ENCODE data around the gene MISP.

Gene MISP

DNA sequence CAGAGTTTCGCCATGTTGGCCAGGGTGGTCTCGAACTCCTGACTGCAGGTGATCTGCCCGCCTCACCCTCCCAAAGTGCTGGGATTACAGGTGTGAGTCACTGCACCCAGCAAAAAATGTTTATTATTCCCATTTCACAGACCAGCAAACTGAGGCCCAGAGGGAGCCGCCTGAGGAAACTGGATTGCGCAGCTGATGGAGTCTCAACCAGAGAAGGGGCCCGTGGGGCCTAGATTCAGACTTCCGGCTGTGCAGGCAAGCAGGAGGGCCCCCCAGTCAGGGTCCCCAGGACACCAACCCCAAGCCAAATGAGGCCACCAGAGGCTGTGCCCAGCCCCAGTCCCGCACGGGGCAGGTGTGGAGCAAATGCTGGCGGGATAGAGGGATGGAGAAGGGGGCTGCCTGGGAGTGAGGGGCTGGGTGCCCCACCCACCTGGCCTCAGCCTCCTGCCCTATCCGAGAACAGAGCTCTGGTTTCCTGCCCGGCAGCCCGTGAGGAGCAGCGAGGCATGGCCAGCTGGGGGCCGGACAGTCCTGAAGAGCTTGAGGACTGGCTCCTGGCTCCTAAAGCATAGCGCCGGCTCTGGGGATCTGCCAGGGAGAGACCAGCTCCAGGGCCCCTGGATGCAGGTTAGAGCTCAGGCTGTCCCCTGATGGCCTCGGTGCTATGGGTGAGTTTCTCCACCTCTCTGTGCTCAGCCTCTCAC is 22.0 kb downstream of the MISP start:
- no peak for DNase-seq (ENCODE audit: low read depth in 2 of 2, low spot score in 1 of 2)

DNA sequence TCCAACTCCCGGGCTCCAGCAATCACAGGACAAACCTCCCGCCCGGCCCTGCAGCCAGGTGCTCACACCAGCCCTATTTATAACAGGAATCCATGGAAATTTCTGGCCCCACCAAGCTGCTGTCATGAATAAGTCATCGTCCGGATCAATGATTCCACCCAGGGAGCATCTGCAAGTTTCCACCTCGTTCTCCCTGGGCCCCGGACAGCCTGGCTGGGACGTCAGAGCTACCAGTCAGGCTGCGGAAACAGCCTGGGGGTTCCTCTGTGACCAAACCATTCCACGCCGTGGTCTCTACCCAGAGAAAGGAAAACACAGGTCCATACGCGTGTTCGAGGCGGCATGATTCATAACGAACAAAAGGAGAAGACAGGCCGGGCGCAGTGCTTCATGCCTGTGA is 25.6 kb downstream of the MISP start:
- DNase-seq (ENCODE audit: low read depth in 2 of 2, low spot score in 1 of 2), result no peak

DNA sequence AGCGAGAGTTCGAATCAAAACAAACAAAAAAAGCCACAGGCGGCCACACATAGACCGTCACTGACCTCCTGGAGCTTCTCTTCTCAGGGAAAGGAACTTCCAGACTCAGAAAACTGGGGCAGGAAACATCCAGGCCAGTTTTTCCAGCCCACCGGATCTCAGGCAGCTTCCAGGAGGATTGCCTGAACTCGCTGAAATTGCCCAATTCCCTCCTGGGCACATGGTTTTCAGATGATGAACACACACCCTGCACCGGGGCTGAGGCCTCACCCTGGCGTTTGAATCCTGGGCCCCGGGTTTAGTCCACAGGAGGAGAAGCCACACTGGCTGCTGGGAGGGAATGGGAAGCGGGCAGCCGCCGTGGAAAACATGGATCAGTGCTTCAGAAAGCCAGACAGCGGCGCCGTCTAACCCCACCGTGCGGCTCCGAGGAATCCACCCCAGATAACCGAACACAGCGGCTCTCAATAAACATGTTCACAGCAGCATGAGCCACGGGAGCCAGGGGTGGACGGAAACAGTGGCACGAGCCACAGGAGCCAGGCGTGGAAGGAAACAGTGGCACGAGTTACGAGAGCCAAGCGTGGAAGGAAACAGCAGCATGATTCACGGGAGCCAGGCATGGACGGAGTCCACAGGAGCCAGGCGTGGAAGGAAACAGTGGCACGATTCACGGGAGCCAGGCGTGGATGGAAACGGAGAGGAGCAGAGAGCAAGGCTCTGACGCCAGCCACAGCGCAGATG is 28.2 kb downstream of the MISP start:
- no peak for DNase-seq (ENCODE audit: low read depth in 2 of 2, low spot score in 1 of 2)

DNA sequence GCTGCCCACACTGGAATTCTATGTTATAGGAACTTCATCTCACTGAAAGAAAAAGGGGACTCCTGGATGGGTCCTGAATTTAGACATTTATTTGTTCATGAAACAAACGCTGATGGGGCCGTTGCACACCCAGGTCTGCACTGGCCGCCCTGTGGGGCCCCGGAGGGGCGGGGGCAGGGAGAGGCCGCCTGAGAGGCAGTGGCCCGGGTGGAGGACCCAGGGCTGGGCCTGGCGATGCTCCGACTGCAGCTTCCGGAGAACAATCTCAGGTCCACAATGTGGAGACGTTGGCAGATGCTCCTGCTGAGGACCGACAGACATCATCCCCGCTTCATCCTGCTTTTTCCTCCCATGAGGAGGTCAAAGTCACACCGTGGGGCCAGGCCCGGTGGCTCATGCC is 30.0 kb downstream of the MISP start:
- DNase-seq (ENCODE audit: low read depth in 2 of 2, low spot score in 1 of 2), result no peak

- no peak for DNase-seq (ENCODE audit: low read depth in 2 of 2, low spot score in 1 of 2)
These were observed 30.9 kb downstream of the MISP start for GRCh38 chr19:781800-782184.

GRCh38 chr19:782185-782877 is 31.4 kb downstream of the MISP start:
- DNase-seq (ENCODE audit: low read depth in 2 of 2, low spot score in 1 of 2), result no peak

DNA sequence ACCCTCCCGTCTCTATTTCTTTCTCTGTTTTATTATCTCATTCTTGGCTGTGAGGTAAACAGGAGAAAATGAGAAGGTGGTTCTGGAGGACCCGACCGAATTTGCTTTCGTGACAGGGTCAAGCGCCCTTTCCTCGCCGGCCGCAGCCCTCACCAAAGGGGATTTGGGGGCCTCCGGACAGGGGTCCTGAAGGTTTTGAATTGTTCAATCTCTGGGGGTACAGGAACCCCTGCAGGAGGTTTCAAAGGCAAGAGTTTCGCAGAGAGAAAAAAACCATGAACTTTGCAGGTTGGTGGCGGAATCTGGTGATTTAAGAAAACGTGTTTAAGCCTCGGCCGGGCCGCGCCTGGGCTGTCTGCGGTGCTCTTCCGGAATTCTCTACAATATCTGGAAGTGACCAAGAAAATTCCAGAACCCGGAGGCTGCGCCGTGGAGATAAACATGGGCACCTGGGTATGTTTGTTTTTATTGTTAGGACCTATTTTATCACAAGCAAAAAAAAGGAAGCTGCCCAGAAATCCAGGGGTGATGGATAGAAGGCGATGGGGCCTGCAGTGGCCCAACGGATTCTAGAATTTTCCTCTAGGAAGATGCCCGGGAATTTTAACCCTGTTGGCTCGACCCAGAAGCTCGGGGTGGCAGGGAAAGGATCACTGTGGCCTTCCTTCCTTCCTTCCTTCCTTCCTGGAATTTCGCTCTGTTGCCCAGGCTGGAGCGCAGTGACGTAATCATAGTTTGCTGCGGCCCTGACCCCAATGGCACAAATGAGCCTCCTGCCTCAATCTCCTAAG is 32.2 kb downstream of the MISP start:
- DNase-seq (ENCODE audit: low read depth in 2 of 2, low spot score in 1 of 2), result no peak

DNA sequence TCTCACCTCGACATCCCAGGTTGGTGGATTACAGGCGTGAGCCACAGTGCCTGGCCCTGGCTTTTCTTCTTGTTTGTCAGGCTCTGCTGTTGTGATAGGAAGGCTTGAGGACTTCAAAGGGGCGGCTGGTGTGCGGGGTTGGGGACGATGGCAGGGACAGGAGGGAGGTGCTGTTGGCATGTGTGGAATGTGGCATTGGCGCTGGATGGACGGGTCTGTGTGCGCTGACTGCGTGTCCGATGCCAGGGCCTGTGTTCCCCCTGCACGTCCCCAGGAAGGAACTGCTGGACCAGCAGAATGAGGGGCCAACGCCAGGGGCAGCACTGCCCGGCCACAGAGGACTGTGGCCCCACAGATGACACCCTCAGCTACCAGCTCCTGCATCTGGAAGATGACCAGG is 33.6 kb downstream of the MISP start:
- no peak for DNase-seq (ENCODE audit: low read depth in 2 of 2, low spot score in 1 of 2)

DNA sequence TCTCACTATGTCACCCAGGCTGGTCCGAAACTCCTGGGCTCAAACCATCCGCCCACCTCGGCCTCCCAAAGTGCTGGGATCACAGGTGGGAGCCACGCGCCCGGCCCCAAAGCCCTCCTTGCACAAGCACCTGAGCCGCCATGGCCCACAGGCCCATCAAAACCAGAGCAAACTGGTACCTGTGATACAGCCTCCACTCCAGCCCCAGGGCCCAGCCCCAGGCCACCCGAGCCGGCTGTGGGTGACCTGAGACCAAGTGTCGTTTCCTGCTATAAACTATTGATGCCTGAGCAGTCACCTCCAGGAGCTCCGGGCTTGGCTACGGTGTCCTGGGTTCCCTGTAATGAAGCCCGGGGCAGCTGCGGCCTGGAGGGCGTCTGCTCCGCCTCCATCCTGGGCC is 36.6 kb downstream of the MISP start:
- DNase-seq (ENCODE audit: low read depth in 2 of 2, low spot score in 1 of 2), result no peak

GRCh38 chr19:788686-788982 is 37.7 kb downstream of the MISP start:
- DNase-seq (ENCODE audit: low read depth in 2 of 2, low spot score in 1 of 2), result no peak

DNA sequence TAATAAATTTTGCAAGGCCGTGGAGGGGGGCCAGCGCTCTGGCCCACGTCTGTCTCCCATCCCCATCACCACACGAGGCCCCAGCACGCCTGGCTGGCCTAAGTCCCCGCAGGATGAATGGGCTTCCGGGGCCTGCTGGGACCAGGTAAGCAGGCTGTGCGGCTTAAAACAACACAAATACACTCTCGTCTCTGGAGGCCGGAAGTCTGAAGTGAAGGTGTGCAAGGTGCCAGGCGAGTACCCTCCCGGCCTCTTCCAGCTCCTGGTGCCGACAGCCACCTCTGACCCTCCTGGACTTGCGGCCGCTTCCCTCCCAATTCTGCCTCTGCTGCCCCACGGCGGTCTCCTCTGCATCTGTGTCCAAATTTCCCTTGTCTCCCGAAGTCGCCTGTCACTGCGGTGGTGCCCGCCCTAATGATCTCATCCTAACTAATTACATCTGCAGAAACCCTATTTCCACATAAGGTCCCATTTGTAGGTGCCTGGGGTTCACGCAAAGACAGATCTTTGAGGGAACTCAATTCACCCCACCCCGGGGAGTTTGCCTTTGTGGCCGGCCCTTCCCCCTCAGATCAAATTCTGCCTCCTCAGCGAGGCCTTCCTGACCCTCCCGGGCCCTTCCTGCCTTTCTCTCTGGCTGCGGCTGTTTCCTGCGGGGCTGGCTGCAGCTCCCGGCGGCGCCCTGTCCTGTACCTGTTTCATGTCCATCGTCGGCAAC is 38.2 kb downstream of the MISP start:
- no peak for DNase-seq (ENCODE audit: low read depth in 2 of 2, low spot score in 1 of 2)

- no peak for DNase-seq (ENCODE audit: low read depth in 2 of 2, low spot score in 1 of 2)
These were observed 38.8 kb downstream of the MISP start for GRCh38 chr19:789701-790060.

- no peak for DNase-seq (ENCODE audit: low read depth in 2 of 2, low spot score in 1 of 2)
These were observed 40.2 kb downstream of the MISP start for GRCh38 chr19:791007-791566.

- DNase-seq (ENCODE audit: low read depth in 2 of 2, low spot score in 1 of 2), result no peak
These were observed 40.8 kb downstream of the MISP start for GRCh38 chr19:791567-792305.

DNA sequence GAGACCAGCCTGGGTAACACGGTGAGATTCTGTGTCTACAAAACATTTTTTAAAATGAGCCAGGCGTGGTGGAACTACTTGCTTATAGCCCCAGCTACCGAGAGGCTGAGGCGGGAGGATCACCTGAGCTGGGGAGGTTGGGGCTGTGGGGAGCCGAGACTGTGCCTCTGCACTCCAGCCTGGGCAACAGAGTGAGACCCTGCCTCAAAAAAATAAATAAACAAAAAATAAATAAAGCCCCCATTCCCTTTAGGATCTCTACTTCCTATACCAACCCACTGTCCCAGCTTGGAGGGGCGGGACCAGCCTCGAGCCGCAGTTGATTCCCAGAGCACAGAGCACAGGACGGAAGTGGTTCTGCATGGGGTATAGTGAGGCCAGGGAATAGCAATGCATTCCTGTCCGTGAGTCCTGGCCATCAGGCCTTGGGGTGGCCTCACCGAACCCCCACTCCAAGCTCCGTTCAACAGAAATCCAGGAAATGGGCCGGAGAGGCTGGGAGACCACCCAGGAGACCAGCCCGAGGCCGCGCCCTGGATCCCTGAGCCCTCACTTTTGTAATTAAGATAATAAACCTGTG is 41.5 kb downstream of the MISP start:
- DNase-seq (ENCODE audit: low read depth in 2 of 2, low spot score in 1 of 2), result no peak

DNA sequence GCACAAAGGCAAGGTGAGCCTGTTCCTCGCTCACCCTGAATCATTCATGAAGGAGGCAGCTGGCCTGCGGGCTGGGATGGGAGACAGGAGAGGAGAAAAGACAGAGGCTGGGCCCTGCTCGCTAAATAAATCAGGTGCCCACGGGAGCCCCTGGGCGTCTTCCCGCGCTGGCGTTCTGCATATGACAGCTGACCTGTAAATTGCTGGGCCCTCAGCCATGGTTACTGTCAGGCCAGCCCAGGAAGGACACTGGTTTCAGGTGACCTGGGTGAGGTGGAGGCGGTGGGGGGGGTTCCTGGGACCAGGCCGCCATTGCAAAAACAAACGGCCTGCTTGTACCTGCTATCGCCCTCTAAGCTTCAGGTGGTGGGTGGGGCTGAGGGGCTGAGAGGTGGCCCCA is 42.9 kb downstream of the MISP start:
- DNase-seq (ENCODE audit: low read depth in 2 of 2, low spot score in 1 of 2), result no peak

- DNase-seq (ENCODE audit: low read depth in 2 of 2, low spot score in 1 of 2), result no peak
These were observed 44.2 kb downstream of the MISP start for GRCh38 chr19:795073-795611.

GRCh38 chr19:795691-796581 is 45.0 kb downstream of the MISP start:
- no peak for DNase-seq (ENCODE audit: low read depth in 2 of 2, low spot score in 1 of 2)
